ENCODE measurements around the gene RHOT2.

RHOT2 gene

DNA sequence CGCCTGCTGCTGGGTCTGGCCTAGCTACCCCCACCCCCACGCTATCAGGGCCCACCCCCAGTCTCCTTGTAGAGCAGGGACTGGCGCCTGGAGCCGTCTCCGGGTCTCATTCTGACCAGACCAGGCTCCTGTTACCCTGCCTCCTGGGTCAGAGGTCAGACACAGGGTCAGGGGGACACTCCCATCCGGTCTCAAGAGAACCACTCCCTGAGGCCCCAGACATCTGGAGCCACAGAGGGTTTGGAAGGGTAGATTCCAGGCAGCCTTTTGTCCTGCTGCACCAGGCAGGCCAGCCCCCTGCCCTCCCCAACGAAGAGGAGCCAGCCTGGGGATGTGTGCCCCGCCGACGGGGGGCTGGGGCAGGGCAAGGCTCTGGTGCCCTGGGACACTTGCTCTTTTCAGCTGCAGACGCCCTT, 38.1 kb upstream of the RHOT2 start:
- Histone ChIP-seq H3K4me1 (ENCODE audit: insufficient read depth, low read length, severe bottlenecking) (no peaks in the 10 kb centered on the region), H3K27me3 (ENCODE audit: insufficient read depth, low read length) (no peaks in the 10 kb centered on the region; the same call in 1 of the 2 replicates), H3K27ac (ENCODE audit: low read depth, low read length, poor library complexity, severe bottlenecking) (no peak overlapping the region), H3K9ac (ENCODE audit: low read length) (no peak overlapping the region), H3K9me3 (ENCODE audit: low read length) (no peaks in the 10 kb centered on the region), H3K4me2 (ENCODE audit: low read length) (no peak overlapping the region), H2AFZ (ENCODE audit: low read length) (no peak overlapping the region), H3F3A (ENCODE audit: insufficient read depth, low read length) (no peaks in the 10 kb centered on the region), H3K4me3 (ENCODE audit: low read depth, low read length, poor library complexity, severe bottlenecking) (no peak overlapping the region), H4K20me1 (ENCODE audit: insufficient read depth, low read length) (no peaks in the 10 kb centered on the region), H3K36me3 (ENCODE audit: insufficient read depth, low read length) (no peaks in the 10 kb centered on the region), H3K79me2 (ENCODE audit: insufficient read depth, low read length) (no peaks in the 10 kb centered on the region), H3K9me2 (ENCODE audit: low read depth, low read length) (no peaks in the 10 kb centered on the region)
- TF ChIP-seq EZH2 (IDR thresholded peaks at IDR 0.05; ENCODE audit: borderline replicate concordance, low read length), result no peak
- TF ChIP-seq, protein P1, sequence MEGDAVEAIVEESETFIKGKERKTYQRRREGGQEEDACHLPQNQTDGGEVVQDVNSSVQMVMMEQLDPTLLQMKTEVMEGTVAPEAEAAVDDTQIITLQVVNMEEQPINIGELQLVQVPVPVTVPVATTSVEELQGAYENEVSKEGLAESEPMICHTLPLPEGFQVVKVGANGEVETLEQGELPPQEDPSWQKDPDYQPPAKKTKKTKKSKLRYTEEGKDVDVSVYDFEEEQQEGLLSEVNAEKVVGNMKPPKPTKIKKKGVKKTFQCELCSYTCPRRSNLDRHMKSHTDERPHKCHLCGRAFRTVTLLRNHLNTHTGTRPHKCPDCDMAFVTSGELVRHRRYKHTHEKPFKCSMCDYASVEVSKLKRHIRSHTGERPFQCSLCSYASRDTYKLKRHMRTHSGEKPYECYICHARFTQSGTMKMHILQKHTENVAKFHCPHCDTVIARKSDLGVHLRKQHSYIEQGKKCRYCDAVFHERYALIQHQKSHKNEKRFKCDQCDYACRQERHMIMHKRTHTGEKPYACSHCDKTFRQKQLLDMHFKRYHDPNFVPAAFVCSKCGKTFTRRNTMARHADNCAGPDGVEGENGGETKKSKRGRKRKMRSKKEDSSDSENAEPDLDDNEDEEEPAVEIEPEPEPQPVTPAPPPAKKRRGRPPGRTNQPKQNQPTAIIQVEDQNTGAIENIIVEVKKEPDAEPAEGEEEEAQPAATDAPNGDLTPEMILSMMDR (IDR thresholded peaks at IDR 0.05; ENCODE audit: low read length), result no peak

DNA sequence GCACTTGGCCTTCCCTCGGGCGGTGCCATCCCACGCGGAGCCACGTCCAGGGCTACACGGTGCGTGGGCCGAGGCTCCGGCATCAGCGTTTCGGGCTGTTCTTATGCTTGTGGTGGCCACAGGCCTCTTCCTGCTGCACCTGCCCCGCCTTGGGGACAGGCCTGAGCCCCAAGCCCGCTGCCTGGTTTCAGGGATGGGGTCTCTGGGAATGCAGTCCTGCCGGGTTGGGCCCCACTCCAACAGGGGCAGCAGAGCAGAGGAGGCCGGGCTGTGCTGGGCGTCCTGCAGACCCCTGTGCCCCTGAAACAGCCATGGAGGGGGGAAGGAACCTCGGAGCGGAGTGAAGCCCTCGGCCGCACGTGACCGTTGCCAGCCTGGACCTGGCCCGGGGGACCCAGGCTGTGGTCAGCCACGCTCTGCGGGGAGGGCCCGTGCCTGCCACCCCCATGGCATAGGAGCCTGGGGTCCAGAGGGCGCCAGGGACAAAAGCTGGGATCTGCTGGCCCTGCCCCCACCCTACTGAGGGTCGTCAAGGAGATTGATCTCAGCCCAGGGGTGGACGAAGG, 37.6 kb upstream of the RHOT2 start:
- Histone ChIP-seq H3K9ac (ENCODE audit: low read length) (no peak overlapping the region), H3K27ac (ENCODE audit: low read depth, low read length, poor library complexity, severe bottlenecking) (no peak overlapping the region), H3K27me3 (ENCODE audit: insufficient read depth, low read length) (no peaks in the 10 kb centered on the region; the same call in 1 of the 2 replicates), H3K4me3 (ENCODE audit: low read depth, low read length, poor library complexity, severe bottlenecking) (no peak overlapping the region), H3K36me3 (ENCODE audit: insufficient read depth, low read length) (no peaks in the 10 kb centered on the region), H3K9me2 (ENCODE audit: low read depth, low read length) (no peaks in the 10 kb centered on the region), H2AFZ (ENCODE audit: low read length) (no peak overlapping the region), H3K79me2 (ENCODE audit: insufficient read depth, low read length) (no peaks in the 10 kb centered on the region), H4K20me1 (ENCODE audit: insufficient read depth, low read length) (no peaks in the 10 kb centered on the region), H3F3A (ENCODE audit: insufficient read depth, low read length) (no peaks in the 10 kb centered on the region), H3K9me3 (ENCODE audit: low read length) (no peaks in the 10 kb centered on the region), H3K4me1 (ENCODE audit: insufficient read depth, low read length, severe bottlenecking) (peaks cover 2% of the 10 kb centered on the region), H3K4me2 (ENCODE audit: low read length) (no peak overlapping the region)
- TF ChIP-seq, protein P1 (IDR thresholded peaks at IDR 0.05; ENCODE audit: low read length), result no peak
- TF ChIP-seq EZH2 (IDR thresholded peaks at IDR 0.05; ENCODE audit: borderline replicate concordance, low read length), result no peak

DNA sequence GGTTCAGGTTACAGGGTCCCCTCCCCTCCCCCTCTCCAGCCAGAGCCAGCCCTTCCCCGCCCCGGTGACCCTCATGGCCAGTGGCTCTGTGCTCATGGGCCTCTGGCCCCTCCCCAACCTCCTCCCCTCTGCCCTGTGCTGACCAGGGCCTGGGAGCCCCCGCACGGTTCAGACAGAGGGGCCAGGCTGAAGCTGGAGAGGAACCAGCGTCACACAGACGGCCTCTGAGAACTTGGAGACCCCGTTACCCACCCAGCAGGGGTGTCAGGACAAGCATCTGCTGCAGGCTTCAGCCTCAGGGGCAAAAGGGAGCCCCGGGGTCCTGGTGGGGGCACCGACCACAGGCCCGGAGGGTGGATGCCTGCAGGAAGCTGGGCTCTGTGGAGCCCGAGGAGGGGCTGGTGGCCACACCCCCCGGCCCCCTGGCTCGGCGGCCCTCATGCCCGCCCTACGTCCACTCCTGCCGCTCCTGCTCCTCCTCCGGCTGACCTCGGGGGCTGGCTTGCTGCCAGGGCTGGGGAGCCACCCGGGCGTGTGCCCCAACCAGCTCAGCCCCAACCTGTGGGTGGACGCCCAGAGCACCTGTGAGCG, 37.0 kb upstream of the RHOT2 start, which contains the start of gene WFIKKN1:
WFIKKN1 (plus strand) TSS at position 171 of the 591 bp plus-strand sequence; CDS start at position 440, 269 bp downstream.
- TF ChIP-seq, protein P1 (IDR thresholded peaks at IDR 0.05; ENCODE audit: low read length), result no peak
- no peak for TF ChIP-seq EZH2 (IDR thresholded peaks at IDR 0.05; ENCODE audit: borderline replicate concordance, low read length)
- peaks cover 5% of the 10 kb centered on the region for H3K4me1 ChIP-seq (ENCODE audit: insufficient read depth, low read length, severe bottlenecking)
- no peak within 1 kb of the TSS for H3K4me3 ChIP-seq (ENCODE audit: low read depth, low read length, poor library complexity, severe bottlenecking)
- H3K4me2 ChIP-seq (ENCODE audit: low read length), result no peak within 1 kb of the TSS
- H4K20me1 ChIP-seq (ENCODE audit: insufficient read depth, low read length), result no peaks in the 10 kb centered on the region
- H3K9ac ChIP-seq (ENCODE audit: low read length), result no peak within 1 kb of the TSS
- H3F3A ChIP-seq (ENCODE audit: insufficient read depth, low read length), result no peaks in the 10 kb centered on the region
- H3K36me3 ChIP-seq (ENCODE audit: insufficient read depth, low read length), result no peaks in the 10 kb centered on the region
- H3K9me2 ChIP-seq (ENCODE audit: low read depth, low read length), result no peaks in the 10 kb centered on the region
- no peak within 1 kb of the TSS for H2AFZ ChIP-seq (ENCODE audit: low read length)
- no peaks in the 10 kb centered on the region for H3K79me2 ChIP-seq (ENCODE audit: insufficient read depth, low read length)
- no peaks in the 10 kb centered on the region; the same call in 1 of the 2 replicates for H3K27me3 ChIP-seq (ENCODE audit: insufficient read depth, low read length)
- H3K27ac ChIP-seq (ENCODE audit: low read depth, low read length, poor library complexity, severe bottlenecking), result no peak within 1 kb of the TSS
- H3K9me3 ChIP-seq (ENCODE audit: low read length), result no peaks in the 10 kb centered on the region
